PC-9 (cell line): ENCODE results near the gene SBF2. TPM values are rescaled to one million over a fixed set of nuclear protein-coding genes. Genes with fewer than 3 reads are reported as not detected.

Source experiments
- BruUV-seq: library from RNA; stranded (reverse); fragments of 400-500 nt; replicated peaks from 2 replicates; lab custom pipeline; 2021; lab: Mats Ljungman, UMichigan
- CTCF ChIA-PET: fragments of 300-600 bp; sonication (Branson Sonifier 250); formaldehyde crosslinking; loops from one replicate; lab custom pipeline; 2022; ENCODE audit warnings: antibody characterized with exemption; lab: Charles Lee
- POLR2A ChIA-PET: fragments of 300-600 bp; sonication (Branson Sonifier 250); formaldehyde crosslinking; loops from one replicate; lab custom pipeline; 2022; ENCODE audit warnings: antibody characterized with exemption; ENCODE audit not compliant: unreplicated experiment; lab: Charles Lee
- DNase-seq, 2 experiments: peaks; one replicate each; pipeline versions ENCODE4 v3.0.0 to v3.0.0-alpha.2; 2015 to 2022; ENCODE audit warnings: mixed read lengths in 1 of 2
- H2AFZ ChIP-seq: fragments of 200-600 bp; sonication (generic); 2 replicates; pipeline ENCODE4 v1.8.1; 2017; ENCODE audit warnings: antibody characterized with exemption
- H3F3A ChIP-seq: fragments of 200-600 bp; sonication (generic); 2 replicates; pipeline ENCODE4 v1.8.1; 2017; ENCODE audit warnings: antibody characterized with exemption, mild to moderate bottlenecking, low read depth; ENCODE audit not compliant: insufficient read depth
- H3K27ac ChIP-seq: fragments of 200-600 bp; sonication (generic); 2 replicates; pipeline ENCODE4 v1.6.1; 2016; ENCODE audit warnings: mixed run types
- H3K27me3 ChIP-seq: fragments of 200-600 bp; sonication (generic); 2 replicates; pipeline ENCODE4 v1.6.1; 2016; ENCODE audit warnings: low read depth, mixed run types; ENCODE audit not compliant: insufficient read depth
- H3K36me3 ChIP-seq: fragments of 200-600 bp; sonication (generic); 2 replicates; pipeline ENCODE4 v1.6.1; 2016; ENCODE audit warnings: low read depth, mixed run types
- H3K4me1 ChIP-seq: fragments of 200-600 bp; sonication (generic); replicated peaks from 2 replicates; pipeline ENCODE4 v1.6.1; 2016; ENCODE audit warnings: mixed run types; ENCODE audit not compliant: insufficient read depth
- H3K4me2 ChIP-seq: fragments of 200-600 bp; sonication (generic); 2 replicates; pipeline ENCODE4 v1.6.1; 2017; ENCODE audit warnings: mixed run types
- H3K4me3 ChIP-seq: fragments of 200-600 bp; sonication (generic); 2 replicates; pipeline ENCODE4 v1.6.1; 2016; ENCODE audit warnings: mixed run types
- H3K79me2 ChIP-seq: fragments of 200-600 bp; sonication (generic); 2 replicates; pipeline ENCODE4 v1.6.1; 2017; ENCODE audit warnings: low read depth, mixed run types
- H3K9me2 ChIP-seq: fragments of 200-600 bp; sonication (generic); 2 replicates; pipeline ENCODE4 v1.8.1; 2017; ENCODE audit warnings: mild to moderate bottlenecking; ENCODE audit not compliant: insufficient read depth
- H3K9me3 ChIP-seq: fragments of 200-600 bp; sonication (generic); 2 replicates; pipeline ENCODE4 v1.8.1; 2016; ENCODE audit warnings: low read depth; ENCODE audit not compliant: insufficient read depth
- H4K20me1 ChIP-seq: fragments of 200-600 bp; sonication (generic); 2 replicates; pipeline ENCODE4 v1.8.1; 2017; ENCODE audit not compliant: insufficient read depth
- CTCF ChIP-seq: fragments of 200-600 bp; sonication (generic); conservative IDR thresholded peaks from 2 replicates; pipeline ENCODE4 v1.6.1; 2017; ENCODE audit warnings: mixed run types, antibody characterized with exemption, mild to moderate bottlenecking, moderate library complexity
- EZH2 ChIP-seq: fragments of 200-600 bp; sonication (generic); IDR thresholded peaks from 2 replicates; pipeline ENCODE4 v1.8.0; 2017; ENCODE audit warnings: antibody characterized with exemption, low read depth
- intact Hi-C: fragments of 100-400 bp; cut with micrococcal nuclease; formaldehyde crosslinking; loops from one replicate; pipeline ENCODE4 v1.10.0; 2022; ENCODE audit not compliant: unreplicated experiment
- total RNA-seq: library from RNA; stranded (reverse); gene quantifications from 2 replicates; pipeline ENCODE4 v1.2.3, GENCODE V29; 2021

Gene SBF2
- total RNA-seq, 1 experiment from 2014 or later: 18.6 TPM

GRCh38 chr11:10042699-10043098 is 251.3 kb downstream of the SBF2 start:
- no peaks in the 10 kb centered on the region for H4K20me1 ChIP-seq
- H3K9me2 ChIP-seq: no peaks in the 10 kb centered on the region
- CTCF ChIA-PET: no interaction called here
- H3F3A ChIP-seq: no peaks in the 10 kb centered on the region
- H3K9me3 ChIP-seq: peaks cover 2% of the 10 kb centered on the region; the same call in 1 of the 2 replicates
- POLR2A ChIA-PET: no interaction called here
- DNase-seq: no peak
- H3K4me3 ChIP-seq: no peak overlapping the region
- TF ChIP-seq CTCF (no peak), EZH2 (no peak)
- no peak overlapping the region for H3K27ac ChIP-seq
- H3K4me2 ChIP-seq: no peak overlapping the region
- H3K27me3 ChIP-seq: no peaks in the 10 kb centered on the region
- H3K36me3 ChIP-seq: no peaks in the 10 kb centered on the region
- H3K79me2 ChIP-seq: no peaks in the 10 kb centered on the region
- no peaks in the 10 kb centered on the region for H3K4me1 ChIP-seq
- BruUV-seq: no TSS peak
- intact Hi-C loops: no loop called here
- no peak overlapping the region for H2AFZ ChIP-seq

- ChIA-PET CTCF (no interaction called here), POLR2A (no interaction called here)
- H4K20me1 ChIP-seq: no peaks in the 10 kb centered on the region
- peaks cover 2% of the 10 kb centered on the region; the same call in 1 of the 2 replicates for H3K9me3 ChIP-seq
- no peak overlapping the region for H3K4me2 ChIP-seq
- no peaks in the 10 kb centered on the region for H3K9me2 ChIP-seq
- H3K4me3 ChIP-seq: no peak overlapping the region
- BruUV-seq: no TSS peak
- H2AFZ ChIP-seq: no peak overlapping the region
- no peak overlapping the region for H3K27ac ChIP-seq
- TF ChIP-seq CTCF (no peak), EZH2 (no peak)
- no peaks in the 10 kb centered on the region for H3K4me1 ChIP-seq
- no peaks in the 10 kb centered on the region for H3K27me3 ChIP-seq
- no peaks in the 10 kb centered on the region for H3K79me2 ChIP-seq
- no peaks in the 10 kb centered on the region for H3F3A ChIP-seq
- no peaks in the 10 kb centered on the region for H3K36me3 ChIP-seq
- DNase-seq: no peak
- intact Hi-C loops: no loop called here
These were observed 252.1 kb downstream of the SBF2 start for GRCh38 chr11:10041748-10042446.

- Histone ChIP-seq H3K4me2 (no peak overlapping the region), H3F3A (no peaks in the 10 kb centered on the region), H3K27me3 (no peaks in the 10 kb centered on the region), H3K9me3 (peaks cover 2% of the 10 kb centered on the region; the same call in 1 of the 2 replicates), H4K20me1 (no peaks in the 10 kb centered on the region), H3K4me1 (no peaks in the 10 kb centered on the region), H3K36me3 (no peaks in the 10 kb centered on the region), H3K27ac (no peak overlapping the region), H2AFZ (no peak overlapping the region), H3K9me2 (no peaks in the 10 kb centered on the region), H3K79me2 (no peaks in the 10 kb centered on the region), H3K4me3 (no peak overlapping the region)
- no peak for DNase-seq
- intact Hi-C loops: no loop called here
- CTCF ChIA-PET: no interaction called here
- no TSS peak for BruUV-seq
- POLR2A ChIA-PET: no interaction called here
- no peak for TF ChIP-seq EZH2
These were observed 252.7 kb downstream of the SBF2 start for GRCh38 chr11:10041332-10041731.
